KMS-11 (cell line): ENCODE measurements around the gene BTNL9.
"Not testable (repeated sequence)": the region's sequence is repeated elsewhere in the genome, so short reads cannot be mapped to it uniquely, and the experiment has no call there.

ENCODE experiments used
- H2AFZ ChIP-seq: fragments of 200-600 bp; sonication (generic); 2 replicates; pipeline ENCODE4 v1.6.1; 2016; ENCODE audit warnings: antibody characterized with exemption, mixed run types, low read depth
- H3K27ac ChIP-seq: fragments of 200-600 bp; sonication (generic); 2 replicates; pipeline ENCODE4 v1.6.1; 2016; ENCODE audit warnings: mild to moderate bottlenecking, mixed run types
- H3K27me3 ChIP-seq: fragments of 200-600 bp; sonication (generic); 2 replicates; pipeline ENCODE4 v1.6.1; 2017; ENCODE audit warnings: mild to moderate bottlenecking, low read depth, mixed run types, moderate library complexity; ENCODE audit not compliant: insufficient read depth
- H3K36me3 ChIP-seq: fragments of 200-600 bp; sonication (generic); 2 replicates; pipeline ENCODE4 v1.6.1; 2017; ENCODE audit warnings: mild to moderate bottlenecking, mixed run types; ENCODE audit not compliant: insufficient read depth
- H3K4me1 ChIP-seq: fragments of 200-600 bp; sonication (generic); 2 replicates; pipeline ENCODE4 v1.6.1; 2016; ENCODE audit warnings: mild to moderate bottlenecking, low read depth, mixed run types; ENCODE audit not compliant: poor library complexity, severe bottlenecking
- H3K4me2 ChIP-seq: fragments of 200-600 bp; sonication (generic); 2 replicates; pipeline ENCODE4 v1.7.0; 2016; ENCODE audit warnings: mild to moderate bottlenecking, mixed run types
- H3K4me3 ChIP-seq: fragments of 200-600 bp; sonication (generic); IDR thresholded peaks from 2 replicates; pipeline ENCODE4 v1.6.1; 2017; ENCODE audit warnings: low read depth, low read length, mixed read lengths; ENCODE audit not compliant: insufficient read depth
- H3K79me2 ChIP-seq: fragments of 200-600 bp; sonication (generic); 2 replicates; pipeline ENCODE4 v1.6.1; 2016; ENCODE audit warnings: low read depth, mixed run types; ENCODE audit not compliant: insufficient read depth
- H3K9ac ChIP-seq: fragments of 200-600 bp; sonication (generic); 2 replicates; pipeline ENCODE4 v1.6.1; 2016; ENCODE audit warnings: mild to moderate bottlenecking, mixed run types
- H4K20me1 ChIP-seq: fragments of 200-600 bp; sonication (generic); 2 replicates; pipeline ENCODE4 v1.6.1; 2016; ENCODE audit warnings: mild to moderate bottlenecking, mixed run types; ENCODE audit not compliant: insufficient read depth
- TF ChIP-seq, protein P1 (sequence below): fragments of 200-600 bp; sonication (generic); conservative IDR thresholded peaks from 2 replicates; pipeline ENCODE4 v1.6.1; 2017; ENCODE audit warnings: low read depth, mild to moderate bottlenecking, antibody characterized with exemption, low read length, moderate library complexity, mixed read lengths

Gene BTNL9

DNA sequence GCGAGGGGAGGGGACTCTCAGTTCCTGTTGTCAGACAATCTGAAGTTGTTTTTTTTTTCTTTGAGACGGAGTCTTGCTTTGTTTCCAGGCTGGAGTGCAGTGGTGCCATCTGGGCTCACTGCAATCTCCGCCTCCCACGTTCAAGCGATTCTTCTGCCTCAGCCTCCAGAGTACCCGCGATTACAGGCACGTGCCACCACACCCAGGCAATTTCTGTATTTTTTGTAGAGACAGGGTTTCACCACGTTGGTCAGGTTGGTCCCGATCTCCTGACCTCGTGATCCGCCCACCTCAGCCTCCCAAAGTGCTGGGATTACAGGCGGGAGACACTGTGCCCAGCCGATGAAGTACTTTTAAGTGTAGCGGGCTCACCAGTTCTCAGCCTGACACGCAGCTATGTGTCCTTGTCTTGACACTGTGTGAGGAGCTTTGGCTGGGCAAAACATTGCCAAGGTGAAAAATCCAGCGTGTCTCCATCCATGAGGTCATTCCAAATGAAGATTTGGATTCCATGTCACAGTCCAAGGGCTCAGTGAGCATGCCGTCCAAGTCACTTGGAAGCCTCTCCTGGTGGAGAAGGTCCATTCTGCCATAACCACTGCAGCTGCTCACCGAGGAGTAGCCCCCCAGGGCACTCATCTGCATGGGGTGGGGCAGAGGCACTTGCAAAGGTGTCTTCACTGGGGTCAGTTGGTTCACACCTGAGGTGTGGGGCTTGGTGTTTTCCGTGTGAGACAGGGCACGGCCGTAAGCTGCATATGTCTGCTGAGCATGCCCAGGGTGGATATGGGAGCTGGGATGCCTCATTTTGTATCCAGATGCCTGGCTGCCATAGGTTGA lies 58.9 kb downstream of the BTNL9 start:
- H3K4me2 ChIP-seq = no peak overlapping the region

DNA sequence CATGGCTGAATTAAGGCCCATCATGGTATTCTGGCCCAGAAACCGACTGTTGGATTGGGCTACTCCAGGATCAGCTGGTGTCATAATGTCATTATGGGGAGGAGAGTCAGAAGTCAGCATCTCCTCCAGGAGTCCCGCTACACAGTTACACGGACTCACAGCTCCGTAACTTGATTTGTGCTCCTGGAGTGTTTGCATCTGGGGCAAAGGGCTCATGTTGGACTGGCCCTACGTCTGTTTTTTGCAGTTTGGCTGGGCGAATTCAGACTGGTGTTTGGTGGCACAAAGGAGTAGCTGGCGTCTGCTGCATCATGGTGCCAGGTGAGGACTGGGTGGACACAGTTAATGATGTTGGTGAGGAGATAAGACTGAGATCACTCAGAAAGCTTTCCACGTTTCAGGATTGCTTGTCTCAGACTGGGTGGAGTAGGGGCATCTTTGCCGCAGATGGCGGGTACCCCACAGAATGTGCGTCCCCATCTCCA lies 59.6 kb downstream of the BTNL9 start:
- Histone ChIP-seq H3K79me2 (no peaks in the 10 kb centered on the region), H3K36me3 (no peaks in the 10 kb centered on the region), H3K4me2 (no peak overlapping the region), H4K20me1 (no peaks in the 10 kb centered on the region), H2AFZ (no peak overlapping the region), H3K4me1 (no peaks in the 10 kb centered on the region), H3K4me3 (no peak overlapping the region), H3K27me3 (no peaks in the 10 kb centered on the region; the same call in 1 of the 2 replicates), H3K27ac (no peak overlapping the region), H3K9ac (no peak overlapping the region)
- TF ChIP-seq, protein P1, sequence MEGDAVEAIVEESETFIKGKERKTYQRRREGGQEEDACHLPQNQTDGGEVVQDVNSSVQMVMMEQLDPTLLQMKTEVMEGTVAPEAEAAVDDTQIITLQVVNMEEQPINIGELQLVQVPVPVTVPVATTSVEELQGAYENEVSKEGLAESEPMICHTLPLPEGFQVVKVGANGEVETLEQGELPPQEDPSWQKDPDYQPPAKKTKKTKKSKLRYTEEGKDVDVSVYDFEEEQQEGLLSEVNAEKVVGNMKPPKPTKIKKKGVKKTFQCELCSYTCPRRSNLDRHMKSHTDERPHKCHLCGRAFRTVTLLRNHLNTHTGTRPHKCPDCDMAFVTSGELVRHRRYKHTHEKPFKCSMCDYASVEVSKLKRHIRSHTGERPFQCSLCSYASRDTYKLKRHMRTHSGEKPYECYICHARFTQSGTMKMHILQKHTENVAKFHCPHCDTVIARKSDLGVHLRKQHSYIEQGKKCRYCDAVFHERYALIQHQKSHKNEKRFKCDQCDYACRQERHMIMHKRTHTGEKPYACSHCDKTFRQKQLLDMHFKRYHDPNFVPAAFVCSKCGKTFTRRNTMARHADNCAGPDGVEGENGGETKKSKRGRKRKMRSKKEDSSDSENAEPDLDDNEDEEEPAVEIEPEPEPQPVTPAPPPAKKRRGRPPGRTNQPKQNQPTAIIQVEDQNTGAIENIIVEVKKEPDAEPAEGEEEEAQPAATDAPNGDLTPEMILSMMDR = no peak

More for the DNA sequence above, 58.9 kb downstream of the BTNL9 start:
- H3K27me3 ChIP-seq = no peaks in the 10 kb centered on the region; the same call in 1 of the 2 replicates
- no peaks in the 10 kb centered on the region for H3K79me2 ChIP-seq
- no peak overlapping the region for H2AFZ ChIP-seq
- TF ChIP-seq, protein P1 = no peak
- no peak overlapping the region for H3K9ac ChIP-seq
- no peak overlapping the region for H3K27ac ChIP-seq
- no peak overlapping the region for H3K4me3 ChIP-seq
- no peaks in the 10 kb centered on the region for H3K36me3 ChIP-seq
- H4K20me1 ChIP-seq = no peaks in the 10 kb centered on the region
- H3K4me1 ChIP-seq = no peaks in the 10 kb centered on the region

DNA sequence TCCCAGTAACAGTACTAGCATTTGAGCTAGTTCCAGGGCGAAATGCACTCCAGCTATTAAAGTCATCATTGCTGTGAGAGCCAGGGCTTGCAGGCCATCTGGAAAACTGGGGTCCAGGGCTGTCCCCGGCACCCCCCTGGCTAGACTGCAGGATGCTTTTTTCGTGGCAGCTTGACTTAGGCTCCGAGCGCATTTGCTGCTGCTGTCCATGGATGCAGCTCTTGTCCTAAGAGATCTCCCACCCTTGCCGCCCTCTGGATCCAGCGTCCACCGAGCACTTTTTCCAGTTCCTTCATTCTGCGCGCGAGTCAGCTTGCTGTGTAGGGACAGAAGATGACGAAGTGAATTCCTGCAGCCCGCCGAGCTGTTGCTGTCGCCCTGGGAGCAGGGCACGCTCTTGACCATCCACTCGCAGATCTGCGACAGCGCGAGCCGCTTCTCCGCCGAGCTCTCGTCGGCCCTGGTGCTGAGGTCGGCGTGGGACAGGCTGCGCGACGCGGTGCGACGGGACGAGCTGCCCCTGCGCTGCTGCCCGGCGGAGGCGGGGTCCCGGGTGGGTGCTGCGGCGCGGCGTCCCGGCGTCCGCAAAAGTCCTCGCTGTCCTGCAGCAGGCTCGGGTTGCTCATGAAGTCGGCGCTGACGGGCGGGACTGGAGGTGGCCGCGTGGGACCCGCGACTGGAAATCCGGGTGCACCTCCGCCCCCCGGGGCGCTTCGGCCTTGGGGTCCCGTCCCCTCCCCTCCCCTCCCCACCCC lies 60.2 kb downstream of the BTNL9 start:
- H3K4me3 ChIP-seq = no peak overlapping the region

GRCh38 chr5:181101030-181101641 lies 61.1 kb downstream of the BTNL9 start:
- not testable (repeated sequence) for H3K4me2 ChIP-seq, H3K79me2 ChIP-seq, H3K27ac ChIP-seq, H3K9ac ChIP-seq, H3K27me3 ChIP-seq, H3K36me3 ChIP-seq, H3K4me3 ChIP-seq, H2AFZ ChIP-seq, H4K20me1 ChIP-seq, H3K4me1 ChIP-seq

More for the DNA sequence above, 60.2 kb downstream of the BTNL9 start:
- Histone ChIP-seq H3K4me1 (no peaks in the 10 kb centered on the region), H3K9ac (no peak overlapping the region), H3K79me2 (no peaks in the 10 kb centered on the region), H2AFZ (no peak overlapping the region), H3K27me3 (no peaks in the 10 kb centered on the region; the same call in 1 of the 2 replicates), H4K20me1 (no peaks in the 10 kb centered on the region), H3K4me2 (no peak overlapping the region), H3K36me3 (no peaks in the 10 kb centered on the region), H3K27ac (no peak overlapping the region)
- TF ChIP-seq, protein P1 = no peak

GRCh38 chr5:181101930-181102674 lies 62.0 kb downstream of the BTNL9 start:
- H2AFZ ChIP-seq, H4K20me1 ChIP-seq, H3K27me3 ChIP-seq, H3K27ac ChIP-seq, H3K9ac ChIP-seq, H3K79me2 ChIP-seq, H3K36me3 ChIP-seq, H3K4me2 ChIP-seq, H3K4me1 ChIP-seq, H3K4me3 ChIP-seq: not testable (repeated sequence)

- not testable (repeated sequence) for H4K20me1 ChIP-seq, H3K4me1 ChIP-seq, H2AFZ ChIP-seq, H3K79me2 ChIP-seq, H3K36me3 ChIP-seq, H3K27ac ChIP-seq, H3K4me3 ChIP-seq, H3K9ac ChIP-seq, H3K27me3 ChIP-seq, H3K4me2 ChIP-seq
Observed at GRCh38 chr5:181104259-181104568, 64.1 kb downstream of the BTNL9 start.
